Activated naive CD8-positive, alpha-beta T cell treated with anti-CD3 and anti-CD28 coated beads, Interleukin-2, amount 50 U/mL, for 24 hours (primary cell): ENCODE results near the gene MED14.
A peak's percentile ranks its signal among the peaks of the same experiment; 100 is the strongest.
"Not testable (repeated sequence)": the region's sequence is repeated elsewhere in the genome, so short reads cannot be mapped to it uniquely, and the experiment has no call there.

ENCODE experiments used
- ATAC-seq: fragments of 150-1000 bp; cut with Tn5 transposase; one replicate; pipeline ENCODE4 v1.10.0; 2021
- DNase-seq: peaks from one replicate; pipeline ENCODE4 v3.0.0; 2021
- H3K27ac Mint-ChIP-seq: one replicate; pipeline ENCODE4 v1.8.0; 2021; ENCODE audit warnings: mild to moderate bottlenecking, mixed read lengths
- H3K27me3 Mint-ChIP-seq: one replicate; pipeline ENCODE4 v1.8.0; 2021; ENCODE audit warnings: mixed read lengths
- H3K36me3 Mint-ChIP-seq: one replicate; pipeline ENCODE4 v1.8.0; 2021; ENCODE audit warnings: low read depth, mixed read lengths
- H3K4me1 Mint-ChIP-seq: one replicate; pipeline ENCODE4 v1.8.0; 2021; ENCODE audit warnings: mixed read lengths
- H3K4me3 Mint-ChIP-seq: one replicate; pipeline ENCODE4 v1.8.0; 2021; ENCODE audit warnings: mild to moderate bottlenecking, moderate library complexity, mixed read lengths
- H3K9me3 Mint-ChIP-seq: one replicate; pipeline ENCODE4 v1.8.0; 2021; ENCODE audit warnings: mixed read lengths

MED14 gene

DNA sequence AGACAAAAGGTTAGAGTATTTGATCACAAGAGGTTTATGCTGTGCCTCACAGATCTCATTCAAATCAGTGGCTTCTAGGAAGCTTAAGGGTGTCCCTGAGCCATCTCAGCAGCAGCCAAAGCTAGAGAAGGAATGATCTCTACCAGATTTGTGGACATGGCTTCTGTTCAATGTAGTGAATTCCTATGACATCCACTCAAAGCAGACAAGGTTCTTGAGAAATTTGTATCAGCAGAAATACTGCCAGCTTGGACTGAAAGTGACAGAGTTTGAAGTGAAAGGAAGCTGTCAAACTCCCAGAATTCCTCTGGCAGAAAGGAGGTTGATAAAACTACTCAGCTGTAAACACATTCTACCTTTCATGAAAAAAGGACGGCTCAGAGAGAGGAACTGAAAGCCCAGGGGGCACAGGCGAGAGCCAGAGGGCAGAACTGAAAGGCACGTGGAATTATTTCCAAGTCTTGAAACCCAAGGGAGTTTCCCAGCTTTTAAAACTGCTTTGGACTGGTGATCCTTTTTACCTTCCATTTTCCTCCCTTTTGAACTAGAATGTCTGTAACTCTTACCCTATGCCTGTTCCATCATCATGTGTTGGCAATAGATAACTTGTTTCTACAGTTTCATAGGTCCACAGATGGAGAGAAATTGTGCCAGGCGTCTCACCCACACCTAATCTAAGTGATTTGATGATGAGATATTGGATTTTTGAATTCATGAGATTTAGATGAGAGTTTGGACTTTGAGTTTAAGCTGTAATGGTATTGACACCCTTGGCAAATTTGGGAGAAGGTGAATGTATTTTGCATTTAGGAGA lies 14.5 kb upstream of the MED14 start:
- ATAC-seq (no peak), DNase-seq (no peak)
- no peaks in the 10 kb centered on the region for H3K36me3 Mint-ChIP-seq
- no peaks in the 10 kb centered on the region for H3K9me3 Mint-ChIP-seq
- H3K4me1 Mint-ChIP-seq, result peaks cover 18% of the 10 kb centered on the region
- no peak overlapping the region for H3K27ac Mint-ChIP-seq
- no peaks in the 10 kb centered on the region for H3K27me3 Mint-ChIP-seq
- H3K4me3 Mint-ChIP-seq, result no peak overlapping the region

DNA sequence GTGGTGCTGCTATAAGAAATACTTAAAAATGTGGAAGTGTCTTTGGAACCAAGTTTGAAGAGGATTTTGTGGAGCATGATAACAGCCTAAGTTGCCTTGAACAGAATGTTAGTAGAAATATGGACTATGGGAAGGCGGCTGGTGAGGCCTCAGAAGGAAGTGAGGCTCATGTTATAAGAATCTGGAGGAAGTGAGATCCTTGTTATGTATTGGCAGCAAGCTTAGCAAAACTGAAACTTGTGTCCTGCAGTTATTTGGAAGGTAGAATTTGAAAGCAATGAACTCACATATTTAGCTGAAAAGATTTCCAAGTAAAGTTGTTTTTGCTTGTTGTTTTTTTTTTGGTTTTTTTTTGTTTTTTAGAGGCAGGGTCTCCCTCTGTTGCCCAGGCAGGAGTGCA lies 13.6 kb upstream of the MED14 start:
- no peaks in the 10 kb centered on the region for H3K36me3 Mint-ChIP-seq
- ATAC-seq (no peak), DNase-seq (no peak)
- H3K27ac Mint-ChIP-seq, result no peak overlapping the region
- peaks cover 18% of the 10 kb centered on the region for H3K4me1 Mint-ChIP-seq
- H3K9me3 Mint-ChIP-seq, result no peaks in the 10 kb centered on the region
- no peaks in the 10 kb centered on the region for H3K27me3 Mint-ChIP-seq
- no peak overlapping the region for H3K4me3 Mint-ChIP-seq

DNA sequence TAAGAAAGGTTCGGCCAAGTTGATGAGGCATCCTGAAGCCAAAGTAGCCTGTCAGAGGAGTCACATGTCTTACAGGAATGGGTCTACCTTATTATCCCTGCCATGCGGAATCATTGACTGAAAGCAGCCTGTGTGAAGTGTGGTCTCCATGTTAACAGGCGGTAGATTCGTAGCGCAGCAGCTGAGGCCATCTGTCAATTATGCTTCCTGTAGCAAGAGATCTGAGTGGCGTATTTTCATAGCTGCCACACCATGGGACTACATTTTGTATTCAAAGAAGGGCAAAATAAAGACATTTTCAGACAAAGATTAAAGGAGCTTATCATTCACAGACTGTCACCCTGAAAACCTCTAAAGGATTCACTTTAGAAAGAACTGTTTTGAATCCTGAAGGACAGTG lies 11.2 kb upstream of the MED14 start:
- ATAC-seq, result no peak
- Mint-ChIP-seq H3K9me3 (no peaks in the 10 kb centered on the region), H3K27me3 (no peaks in the 10 kb centered on the region), H3K36me3 (no peaks in the 10 kb centered on the region), H3K4me3 (no peak overlapping the region), H3K4me1 (peaks cover 18% of the 10 kb centered on the region), H3K27ac (no peak overlapping the region)
- DNase-seq, result no peak

DNA sequence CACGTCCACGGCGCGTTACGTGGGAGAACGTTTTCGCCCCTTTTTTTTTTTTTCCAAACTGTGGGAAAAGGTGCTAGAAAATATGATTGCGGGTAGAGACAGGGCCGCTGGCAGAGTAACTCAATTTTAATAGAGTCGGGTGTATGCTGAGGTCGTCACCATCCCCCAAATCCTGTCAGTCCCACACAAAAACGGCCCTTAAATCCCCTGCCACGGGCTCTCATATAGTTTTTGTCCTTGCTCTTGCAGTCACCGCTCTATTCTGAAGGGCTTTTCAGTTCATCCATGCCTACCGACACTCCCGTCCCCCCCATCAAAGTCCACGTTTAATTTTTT lies 796 bp upstream of the MED14 start:
- no peaks in the 10 kb centered on the region for H3K9me3 Mint-ChIP-seq
- H3K27me3 Mint-ChIP-seq, result no peaks in the 10 kb centered on the region
- DNase-seq (no peak), ATAC-seq (peak; percentile 12)
- H3K36me3 Mint-ChIP-seq, result peaks cover 5% of the 10 kb centered on the region
- H3K27ac Mint-ChIP-seq, result peak overlapping the region; percentile 91
- peak overlapping the region; percentile 84 for H3K4me3 Mint-ChIP-seq
- H3K4me1 Mint-ChIP-seq, result peaks cover 50% of the 10 kb centered on the region

DNA sequence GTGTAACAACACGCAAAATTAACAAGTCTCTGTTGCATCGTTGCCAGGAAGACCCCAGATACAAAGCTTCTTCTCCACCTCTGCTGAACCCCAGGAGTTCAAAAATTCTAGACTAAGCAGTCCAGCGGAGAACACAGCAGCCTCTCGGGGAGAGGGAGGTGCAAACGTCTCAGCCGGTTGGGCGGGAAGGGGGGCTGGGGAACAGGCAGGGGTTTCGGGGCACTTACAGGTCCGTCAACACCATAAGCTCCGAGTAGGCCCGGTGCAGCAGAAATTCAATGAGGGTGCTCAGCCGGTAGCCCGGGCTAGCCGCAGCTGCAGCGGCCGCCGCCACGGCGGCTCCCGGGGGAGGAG lies 394 bp downstream of the MED14 start:
- H3K9me3 Mint-ChIP-seq, result no peaks in the 10 kb centered on the region
- peak overlapping the region; percentile 86 for H3K4me3 Mint-ChIP-seq
- H3K27me3 Mint-ChIP-seq, result no peaks in the 10 kb centered on the region
- ATAC-seq (no peak), DNase-seq (no peak)
- peaks cover 7% of the 10 kb centered on the region for H3K36me3 Mint-ChIP-seq
- H3K27ac Mint-ChIP-seq, result peak overlapping the region; percentile 74
- H3K4me1 Mint-ChIP-seq, result peaks cover 58% of the 10 kb centered on the region

DNA sequence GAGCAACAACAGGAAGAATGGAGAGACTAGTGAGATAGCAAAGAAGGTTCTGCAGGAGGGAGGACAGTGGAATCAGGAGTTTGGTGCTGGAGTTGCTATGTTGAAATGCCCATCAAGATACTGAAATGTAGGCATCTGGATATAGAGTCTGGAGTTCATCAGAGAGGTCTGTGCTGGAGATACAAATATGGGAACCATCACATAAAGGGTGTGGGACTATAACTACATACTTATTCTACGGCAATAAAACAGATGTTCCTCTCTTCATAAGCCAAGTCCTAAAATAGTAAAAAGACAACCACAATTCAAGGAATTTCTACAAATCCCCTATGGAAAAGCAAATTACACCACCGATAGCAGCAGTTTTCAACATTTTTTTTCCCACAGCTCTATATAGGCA lies 1.6 kb downstream of the MED14 start:
- peak overlapping the region; percentile 7 for H3K27ac Mint-ChIP-seq
- H3K4me1 Mint-ChIP-seq, result peaks cover 61% of the 10 kb centered on the region
- ATAC-seq, result no peak
- no peaks in the 10 kb centered on the region for H3K27me3 Mint-ChIP-seq
- DNase-seq, result no peak
- no peaks in the 10 kb centered on the region for H3K9me3 Mint-ChIP-seq
- peaks cover 13% of the 10 kb centered on the region for H3K36me3 Mint-ChIP-seq
- H3K4me3 Mint-ChIP-seq, result peak overlapping the region; percentile 86

DNA sequence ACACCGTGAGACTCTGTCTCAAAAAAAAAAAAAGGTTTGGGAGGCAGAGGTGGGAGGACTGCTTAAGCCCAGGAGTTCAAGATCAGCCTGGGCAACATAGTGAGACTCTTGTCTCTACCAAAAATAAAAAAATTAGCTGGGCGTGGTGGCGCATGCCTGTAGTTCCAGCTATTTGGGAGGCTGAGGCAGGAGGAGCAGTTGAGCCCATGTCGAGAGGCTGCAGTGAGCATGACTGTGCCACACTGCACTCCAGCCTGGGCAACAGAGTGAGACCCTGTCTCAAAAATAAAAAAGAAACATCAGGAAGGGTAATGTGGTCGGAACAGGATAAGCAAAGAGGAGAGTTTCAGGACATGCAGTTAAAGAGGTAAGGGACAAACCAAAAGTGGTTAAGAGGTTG lies 2.8 kb downstream of the MED14 start:
- ATAC-seq, H3K9me3 Mint-ChIP-seq, DNase-seq, H3K27me3 Mint-ChIP-seq: not testable (repeated sequence)
- Mint-ChIP-seq H3K27ac (peak overlapping the region; percentile 63), H3K4me1 (peaks cover 56% of the 10 kb centered on the region), H3K4me3 (peak overlapping the region; percentile 54), H3K36me3 (peaks cover 22% of the 10 kb centered on the region)

DNA sequence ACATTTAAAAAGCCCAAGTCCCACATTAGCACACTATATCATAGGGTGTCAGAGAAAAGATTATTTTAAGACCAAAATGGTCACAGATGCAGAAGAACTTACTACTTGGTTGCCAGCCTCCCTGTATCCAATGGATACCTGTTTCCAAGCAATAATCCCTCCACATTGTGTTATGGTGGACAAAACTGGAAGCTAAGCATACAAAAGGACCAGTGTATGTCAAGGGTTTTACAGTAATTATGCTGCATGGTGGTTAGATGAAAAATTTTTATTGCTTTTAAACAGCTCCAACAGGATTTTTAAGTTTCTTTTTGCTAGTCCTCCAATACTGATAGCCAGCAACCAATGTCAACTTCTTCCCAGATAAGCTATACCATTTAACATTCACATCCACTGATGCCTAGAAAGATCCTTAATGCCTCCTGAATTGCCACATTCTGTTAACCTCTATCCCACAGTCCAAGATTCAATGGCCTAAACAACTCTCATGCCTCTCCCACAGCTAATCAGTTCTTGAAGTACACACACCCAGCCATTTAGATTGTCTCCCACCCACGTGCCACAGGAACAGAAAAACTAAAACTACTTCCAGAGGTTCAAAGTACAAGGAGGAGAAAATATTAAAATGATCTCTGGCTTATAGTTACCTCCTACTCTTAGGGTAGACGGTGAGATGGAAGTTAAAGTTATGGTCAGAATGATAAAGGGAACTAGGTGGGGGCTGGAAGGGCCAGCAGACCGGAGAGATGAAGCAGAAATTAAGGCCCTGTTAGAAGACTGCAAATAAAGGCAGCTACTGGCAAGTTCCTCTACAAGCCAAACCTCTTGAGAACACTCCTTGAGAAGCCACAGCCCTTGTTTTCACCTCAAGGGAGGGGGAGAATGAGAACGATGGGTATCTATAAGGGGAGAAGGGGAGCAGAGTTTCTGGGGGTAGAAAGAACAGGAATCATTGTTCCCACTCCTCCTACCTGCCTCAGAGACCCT lies 5.5 kb downstream of the MED14 start:
- no peak for ATAC-seq
- no peak for DNase-seq
- H3K4me3 Mint-ChIP-seq, result peak overlapping the region; percentile 45
- H3K9me3 Mint-ChIP-seq, result no peaks in the 10 kb centered on the region
- peaks cover 32% of the 10 kb centered on the region for H3K36me3 Mint-ChIP-seq
- H3K27me3 Mint-ChIP-seq, result no peaks in the 10 kb centered on the region
- peaks cover 66% of the 10 kb centered on the region for H3K4me1 Mint-ChIP-seq
- H3K27ac Mint-ChIP-seq, result peak overlapping the region; percentile 80

DNA sequence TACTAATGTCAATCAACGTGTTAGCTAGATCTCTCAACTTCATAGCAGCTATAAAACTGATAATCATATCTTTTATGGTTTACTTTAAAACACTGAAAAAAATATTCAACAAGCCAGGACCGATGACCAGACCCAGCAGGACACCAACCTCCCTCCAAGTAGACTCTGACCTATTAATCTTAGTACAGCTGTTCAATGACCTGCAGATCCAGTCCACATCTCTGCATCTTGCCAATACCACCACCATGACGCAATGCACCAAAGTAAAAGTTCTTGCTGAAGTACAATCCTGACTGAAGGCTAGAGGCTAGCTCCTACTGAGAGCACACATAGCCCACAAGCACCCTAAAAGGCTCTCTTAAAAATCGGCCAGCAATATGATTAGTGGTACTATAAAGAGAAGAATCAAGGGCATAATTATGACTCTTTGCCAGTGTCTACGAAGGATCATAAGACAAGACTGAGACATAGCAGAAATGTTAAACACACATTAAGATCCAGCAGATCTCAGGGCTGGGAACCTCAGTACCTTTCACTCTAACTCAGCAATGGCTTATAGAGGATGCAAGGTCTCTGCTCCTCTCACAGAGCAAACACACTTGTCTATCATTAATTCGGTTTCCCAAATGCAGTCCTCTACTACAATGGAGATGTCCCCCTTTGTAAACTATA lies 7.6 kb downstream of the MED14 start:
- ATAC-seq (no peak), DNase-seq (no peak)
- no peaks in the 10 kb centered on the region for H3K9me3 Mint-ChIP-seq
- no peak overlapping the region for H3K27ac Mint-ChIP-seq
- peaks cover 63% of the 10 kb centered on the region for H3K4me1 Mint-ChIP-seq
- H3K36me3 Mint-ChIP-seq, result peaks cover 38% of the 10 kb centered on the region
- no peak overlapping the region for H3K4me3 Mint-ChIP-seq
- no peaks in the 10 kb centered on the region for H3K27me3 Mint-ChIP-seq

DNA sequence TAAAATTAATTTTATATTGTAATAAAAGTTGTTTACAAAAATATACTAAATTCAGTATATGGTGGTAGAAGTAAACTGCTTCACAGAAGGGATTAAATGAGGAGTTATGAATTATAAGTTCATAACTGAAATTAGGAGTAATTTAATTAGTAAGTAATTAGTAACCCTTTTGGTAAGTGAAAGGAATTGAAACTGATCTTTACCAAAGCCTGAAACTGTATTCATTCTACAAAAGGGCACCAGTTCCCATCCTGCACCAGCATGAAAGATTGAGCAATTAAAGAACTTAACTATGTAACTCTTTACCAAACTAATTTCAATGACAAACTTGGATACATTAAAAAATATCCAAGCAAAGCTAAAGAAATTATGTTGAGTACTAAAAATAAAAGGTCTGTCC lies 8.2 kb downstream of the MED14 start:
- DNase-seq (no peak), ATAC-seq (no peak)
- H3K9me3 Mint-ChIP-seq, result no peaks in the 10 kb centered on the region

DNA sequence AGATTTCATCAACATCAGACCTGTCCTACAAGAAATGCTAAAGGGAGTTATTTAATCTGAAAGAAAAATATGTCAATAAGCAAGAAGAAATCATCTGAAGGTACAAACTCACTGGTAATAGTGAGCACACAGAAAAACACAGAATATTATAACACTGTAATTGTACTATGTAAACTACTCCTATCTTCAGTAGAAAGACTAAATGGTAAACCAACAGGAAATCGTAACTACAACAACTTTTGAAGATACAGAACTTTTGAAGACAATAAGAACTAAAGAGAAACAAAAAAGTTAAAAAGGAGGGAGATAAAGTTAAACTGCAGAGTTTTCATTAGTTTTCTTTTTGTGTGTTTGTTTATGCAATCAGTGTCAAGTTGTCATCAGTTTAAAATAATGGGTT lies 12.4 kb downstream of the MED14 start:
- Mint-ChIP-seq H3K36me3 (peaks cover 50% of the 10 kb centered on the region), H3K27ac (peak overlapping the region; percentile 46), H3K4me3 (no peak overlapping the region), H3K9me3 (no peaks in the 10 kb centered on the region), H3K4me1 (peaks cover 50% of the 10 kb centered on the region), H3K27me3 (no peaks in the 10 kb centered on the region)
- no peak for DNase-seq
- no peak for ATAC-seq

More for the DNA sequence above, 8.2 kb downstream of the MED14 start:
- H3K4me1 Mint-ChIP-seq, result peaks cover 65% of the 10 kb centered on the region
- H3K36me3 Mint-ChIP-seq, result peaks cover 45% of the 10 kb centered on the region
- H3K27ac Mint-ChIP-seq, result no peak overlapping the region
- H3K4me3 Mint-ChIP-seq, result no peak overlapping the region
- no peaks in the 10 kb centered on the region for H3K27me3 Mint-ChIP-seq

DNA sequence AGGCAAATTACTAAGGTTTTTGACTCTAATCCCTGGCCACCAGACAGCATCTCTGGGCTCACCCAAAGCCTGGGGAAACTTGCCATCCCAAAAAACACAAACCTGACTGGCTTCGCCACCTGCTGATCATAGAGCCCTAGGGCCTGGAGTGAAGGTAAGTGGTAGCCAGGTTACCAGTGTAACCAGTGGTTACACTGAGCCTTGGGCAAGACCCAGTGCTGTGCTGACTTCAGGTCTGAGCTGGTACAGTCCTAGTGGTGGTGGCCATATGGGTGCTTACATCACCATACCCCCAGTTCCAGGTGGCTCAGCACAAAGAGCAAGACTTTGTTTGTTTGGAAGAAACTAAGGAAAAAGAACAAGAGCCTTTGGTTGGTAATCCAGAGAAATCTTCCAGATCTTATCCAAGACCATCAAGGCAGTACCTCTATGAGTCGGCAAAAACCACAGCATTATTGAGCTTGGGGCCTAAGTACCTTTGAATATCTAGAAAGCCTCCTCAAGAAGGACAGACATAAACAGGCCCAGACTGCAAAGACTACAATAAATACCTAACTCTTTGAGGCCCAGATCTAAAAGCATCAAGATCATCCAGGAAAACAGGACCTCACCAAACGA lies 13.7 kb downstream of the MED14 start:
- Mint-ChIP-seq H3K27ac (no peak overlapping the region), H3K4me3 (no peak overlapping the region)

DNA sequence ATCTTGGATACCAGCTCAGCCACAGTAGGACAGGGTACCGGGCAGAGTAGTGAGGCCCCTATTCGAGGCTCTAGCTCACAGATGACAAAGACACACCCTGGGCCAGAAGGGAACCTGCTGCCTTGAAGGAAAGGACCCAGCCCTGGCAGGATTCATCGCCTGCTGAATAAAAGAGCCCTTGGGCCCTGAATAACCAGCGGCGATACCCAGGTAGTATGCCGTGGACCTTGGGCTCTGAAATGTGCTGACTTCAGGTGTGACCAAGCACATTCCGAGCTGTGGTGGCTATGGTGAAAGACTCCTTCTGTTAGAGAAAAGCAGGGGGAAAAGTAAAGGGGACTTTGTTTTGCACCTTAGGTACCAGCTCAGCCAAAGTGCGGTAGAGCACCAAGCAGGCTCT lies 14.6 kb downstream of the MED14 start:
- Mint-ChIP-seq H3K4me1 (peaks cover 49% of the 10 kb centered on the region), H3K4me3 (no peak overlapping the region), H3K9me3 (no peaks in the 10 kb centered on the region), H3K27me3 (no peaks in the 10 kb centered on the region), H3K27ac (no peak overlapping the region), H3K36me3 (peaks cover 50% of the 10 kb centered on the region)
- ATAC-seq (no peak), DNase-seq (no peak)

More for the DNA sequence above, 13.7 kb downstream of the MED14 start:
- no peak for ATAC-seq
- Mint-ChIP-seq H3K9me3 (no peaks in the 10 kb centered on the region), H3K27me3 (no peaks in the 10 kb centered on the region), H3K36me3 (peaks cover 49% of the 10 kb centered on the region), H3K4me1 (peaks cover 46% of the 10 kb centered on the region)
- no peak for DNase-seq

DNA sequence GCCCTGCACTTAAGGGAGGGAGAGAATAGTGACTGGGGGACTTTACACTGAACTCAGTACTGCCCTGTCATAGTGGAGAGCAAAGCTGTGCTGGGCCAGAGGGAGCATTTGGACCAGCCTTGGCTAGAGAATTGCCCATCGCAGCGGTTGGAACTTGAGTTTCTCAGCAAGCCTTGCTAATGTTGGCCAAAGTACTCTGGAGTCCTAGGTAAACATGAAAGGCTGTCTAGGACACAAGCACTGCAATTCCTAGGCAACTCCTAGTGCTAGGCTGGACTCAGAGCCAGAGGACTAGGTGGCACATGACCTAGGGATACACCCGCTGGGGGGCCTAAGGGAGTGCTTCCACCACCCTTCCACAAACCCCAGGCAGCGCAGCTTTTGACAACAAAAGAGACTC lies 15.0 kb downstream of the MED14 start:
- ATAC-seq (no peak), DNase-seq (no peak)
- peaks cover 46% of the 10 kb centered on the region for H3K4me1 Mint-ChIP-seq
- no peak overlapping the region for H3K27ac Mint-ChIP-seq
- no peak overlapping the region for H3K4me3 Mint-ChIP-seq
- no peaks in the 10 kb centered on the region for H3K9me3 Mint-ChIP-seq
- H3K27me3 Mint-ChIP-seq, result no peaks in the 10 kb centered on the region
- peaks cover 47% of the 10 kb centered on the region for H3K36me3 Mint-ChIP-seq
